ENCODE results near the gene RRH.

The RRH gene

GRCh38 chr4:109879081-109879480 is 51.3 kb downstream of the RRH start:
- Histone ChIP-seq H3K4me1 (no peaks in the 10 kb centered on the region), H3K36me3 (replicated peaks) (no peaks in the 10 kb centered on the region), H3K9me3 (no peaks in the 10 kb centered on the region), H3K4me3 (no peak overlapping the region), H3K27me3 (ENCODE audit: low read depth) (no peaks in the 10 kb centered on the region)
- in situ Hi-C loops (cut with MboI; ENCODE audit: low sequenced_read_pairs) = no loop called here
- no peak for DNase-seq (ENCODE audit: low spot score in 2 of 2)

- Histone ChIP-seq H3K4me1 (no peaks in the 10 kb centered on the region), H3K27me3 (ENCODE audit: low read depth) (no peaks in the 10 kb centered on the region), H3K9me3 (no peaks in the 10 kb centered on the region), H3K4me3 (no peak overlapping the region), H3K36me3 (replicated peaks) (no peaks in the 10 kb centered on the region)
- DNase-seq (ENCODE audit: low spot score in 2 of 2) = no peak
- in situ Hi-C loops (cut with MboI; ENCODE audit: low sequenced_read_pairs) = no loop called here
Measured at GRCh38 chr4:109879636-109880314, 52.0 kb downstream of the RRH start.

GRCh38 chr4:109886303-109886702 is 58.5 kb downstream of the RRH start:
- Histone ChIP-seq H3K4me1 (no peaks in the 10 kb centered on the region), H3K36me3 (replicated peaks) (no peaks in the 10 kb centered on the region), H3K27me3 (ENCODE audit: low read depth) (no peaks in the 10 kb centered on the region), H3K4me3 (no peak overlapping the region), H3K9me3 (no peaks in the 10 kb centered on the region)
- DNase-seq (ENCODE audit: low spot score in 2 of 2) = no peak
- in situ Hi-C loops (cut with MboI; ENCODE audit: low sequenced_read_pairs) = no loop called here

- Histone ChIP-seq H3K36me3 (replicated peaks) (no peaks in the 10 kb centered on the region), H3K4me3 (no peak overlapping the region), H3K4me1 (no peaks in the 10 kb centered on the region), H3K9me3 (no peaks in the 10 kb centered on the region), H3K27me3 (ENCODE audit: low read depth) (no peaks in the 10 kb centered on the region)
- DNase-seq (ENCODE audit: low spot score in 2 of 2) = no peak
- in situ Hi-C loops (cut with MboI; ENCODE audit: low sequenced_read_pairs) = no loop called here
Measured at GRCh38 chr4:109887071-109887470, 59.3 kb downstream of the RRH start.

GRCh38 chr4:109890076-109890475 is 62.3 kb downstream of the RRH start:
- no peak overlapping the region for H3K4me3 ChIP-seq
- H3K9me3 ChIP-seq = no peaks in the 10 kb centered on the region
- H3K27me3 ChIP-seq (ENCODE audit: low read depth) = no peaks in the 10 kb centered on the region
- DNase-seq (ENCODE audit: low spot score in 2 of 2) = no peak
- in situ Hi-C loops (cut with MboI; ENCODE audit: low sequenced_read_pairs) = no loop called here
- no peaks in the 10 kb centered on the region for H3K4me1 ChIP-seq
- H3K36me3 ChIP-seq (replicated peaks) = no peaks in the 10 kb centered on the region

Measured in HAP-1 (cell line).